CD4-positive, alpha-beta T cell treated with Interleukin-15 for 4 hours (primary cell): ENCODE results near the gene KIF9.
"Not testable (repeated sequence)": the region's sequence is repeated elsewhere in the genome, so short reads cannot be mapped to it uniquely, and the experiment has no call there.

ENCODE experiments used
- DNase-seq: peaks from one replicate; pipeline ENCODE4 v3.0.0-alpha.2; 2020; ENCODE audit warnings: low spot score

The KIF9 gene, protein sequence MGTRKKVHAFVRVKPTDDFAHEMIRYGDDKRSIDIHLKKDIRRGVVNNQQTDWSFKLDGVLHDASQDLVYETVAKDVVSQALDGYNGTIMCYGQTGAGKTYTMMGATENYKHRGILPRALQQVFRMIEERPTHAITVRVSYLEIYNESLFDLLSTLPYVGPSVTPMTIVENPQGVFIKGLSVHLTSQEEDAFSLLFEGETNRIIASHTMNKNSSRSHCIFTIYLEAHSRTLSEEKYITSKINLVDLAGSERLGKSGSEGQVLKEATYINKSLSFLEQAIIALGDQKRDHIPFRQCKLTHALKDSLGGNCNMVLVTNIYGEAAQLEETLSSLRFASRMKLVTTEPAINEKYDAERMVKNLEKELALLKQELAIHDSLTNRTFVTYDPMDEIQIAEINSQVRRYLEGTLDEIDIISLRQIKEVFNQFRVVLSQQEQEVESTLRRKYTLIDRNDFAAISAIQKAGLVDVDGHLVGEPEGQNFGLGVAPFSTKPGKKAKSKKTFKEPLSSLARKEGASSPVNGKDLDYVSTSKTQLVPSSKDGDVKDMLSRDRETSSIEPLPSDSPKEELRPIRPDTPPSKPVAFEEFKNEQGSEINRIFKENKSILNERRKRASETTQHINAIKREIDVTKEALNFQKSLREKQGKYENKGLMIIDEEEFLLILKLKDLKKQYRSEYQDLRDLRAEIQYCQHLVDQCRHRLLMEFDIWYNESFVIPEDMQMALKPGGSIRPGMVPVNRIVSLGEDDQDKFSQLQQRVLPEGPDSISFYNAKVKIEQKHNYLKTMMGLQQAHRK

DNA sequence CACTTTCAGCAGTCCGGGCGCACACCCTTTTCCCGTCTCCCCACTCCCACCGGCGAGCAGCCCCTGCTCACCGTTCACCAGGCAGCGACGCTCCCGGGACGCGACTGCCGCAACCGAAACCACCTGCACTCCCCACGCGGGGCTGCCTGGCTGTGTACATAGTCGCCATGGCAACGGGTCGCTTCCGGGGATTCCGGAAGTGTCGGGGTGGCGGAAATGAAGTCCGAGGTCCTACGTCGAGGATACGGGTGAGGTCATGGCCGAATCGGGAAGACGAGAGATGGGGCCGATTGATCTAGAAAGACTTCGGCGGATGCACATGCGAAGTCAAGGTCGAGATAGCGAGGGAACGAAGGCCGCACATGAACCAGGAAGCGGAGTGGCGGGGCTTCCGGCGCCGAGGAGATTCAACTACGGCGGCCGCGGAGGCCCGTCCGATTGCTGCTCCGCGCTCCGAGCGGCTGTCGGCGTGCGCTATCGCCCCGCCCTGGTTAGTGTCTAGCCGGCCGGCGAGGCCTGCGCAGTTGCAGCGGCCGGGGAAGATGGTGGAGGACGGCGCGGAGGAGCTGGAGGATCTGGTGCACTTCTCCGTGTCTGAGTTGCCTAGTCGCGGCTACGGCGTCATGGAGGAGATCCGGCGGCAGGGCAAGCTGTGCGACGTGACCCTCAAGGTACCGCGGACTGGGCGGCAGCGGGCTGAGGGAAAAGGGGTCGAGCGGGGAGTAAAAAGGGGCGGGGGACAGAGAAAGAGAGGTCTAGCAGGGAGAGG is at the start of gene KIF9, which contains the start of gene KLHL18:
Gene KIF9, minus strand, starts transcription at position 376 of the 769 bp plus-strand sequence. CDS start 5,425 bp downstream, outside the sequence.
Gene KLHL18, plus strand, starts transcription at position 521 of the 769 bp plus-strand sequence. Its CDS starts 22 bp downstream, at position 543.
- DNase-seq, result peak; percentile 97

- peak; percentile 55 for DNase-seq
These were observed 41.8 kb upstream of the KIF9 start for GRCh38 chr3:47324278-47324865.

DNA sequence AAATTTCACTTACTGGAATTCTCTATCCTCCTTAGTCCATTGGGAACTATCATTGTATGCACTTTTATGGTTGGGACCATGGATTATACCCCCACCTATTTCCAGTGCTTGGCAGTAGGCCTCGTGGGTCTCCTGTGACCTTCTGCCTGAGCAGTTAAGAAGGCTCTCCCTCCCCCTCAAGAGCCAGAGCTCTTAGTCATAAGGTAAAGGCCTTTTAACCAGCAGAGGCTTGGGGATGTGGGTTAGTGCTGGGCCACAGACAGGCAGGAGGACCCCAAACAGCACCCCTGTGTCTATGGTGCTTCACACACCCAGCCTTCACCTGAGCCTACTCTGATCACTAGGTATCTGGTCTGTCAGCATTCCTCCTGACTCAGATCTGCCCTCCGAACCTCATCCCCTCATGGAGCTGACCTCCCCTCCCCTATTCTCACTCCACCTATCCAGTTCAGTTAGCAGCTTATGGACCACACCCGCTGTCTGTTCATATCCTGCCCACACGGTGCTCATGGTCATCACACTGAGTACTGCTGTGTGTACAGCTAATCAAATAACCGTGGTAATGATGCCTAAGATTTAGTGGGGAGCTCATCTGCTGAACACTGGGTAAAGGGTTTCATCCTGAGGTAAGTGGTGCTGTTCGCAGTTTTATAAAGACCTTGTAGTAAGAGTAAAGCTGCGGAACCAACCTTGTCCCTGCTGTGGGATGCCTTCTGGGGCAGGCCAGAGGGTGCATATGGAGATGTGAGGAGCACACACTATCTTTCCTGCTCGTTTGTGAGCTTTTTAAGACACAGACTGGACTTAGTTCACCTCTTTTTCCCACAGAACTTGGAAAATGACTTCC is 41.1 kb upstream of the KIF9 start:
- no peak for DNase-seq

DNA sequence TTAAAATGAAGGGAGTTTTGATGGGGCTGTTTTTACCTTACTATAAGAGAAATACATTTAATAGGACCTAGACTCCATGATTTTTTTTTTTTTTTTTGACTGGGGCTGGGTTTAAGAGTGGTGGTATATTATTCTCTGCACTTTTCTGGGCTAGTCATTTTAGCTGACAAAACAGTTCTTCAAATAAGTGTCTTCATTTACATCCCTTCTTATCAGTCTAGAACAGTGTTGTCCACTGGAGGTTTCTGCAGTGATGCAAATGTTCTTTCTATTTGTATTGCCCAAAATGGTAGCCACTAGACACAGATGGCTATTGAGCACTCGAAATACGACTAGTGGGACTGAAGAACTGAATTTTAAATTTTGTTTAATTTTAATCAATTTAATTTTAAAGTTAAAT is 37.4 kb upstream of the KIF9 start:
- DNase-seq, result no peak

DNA sequence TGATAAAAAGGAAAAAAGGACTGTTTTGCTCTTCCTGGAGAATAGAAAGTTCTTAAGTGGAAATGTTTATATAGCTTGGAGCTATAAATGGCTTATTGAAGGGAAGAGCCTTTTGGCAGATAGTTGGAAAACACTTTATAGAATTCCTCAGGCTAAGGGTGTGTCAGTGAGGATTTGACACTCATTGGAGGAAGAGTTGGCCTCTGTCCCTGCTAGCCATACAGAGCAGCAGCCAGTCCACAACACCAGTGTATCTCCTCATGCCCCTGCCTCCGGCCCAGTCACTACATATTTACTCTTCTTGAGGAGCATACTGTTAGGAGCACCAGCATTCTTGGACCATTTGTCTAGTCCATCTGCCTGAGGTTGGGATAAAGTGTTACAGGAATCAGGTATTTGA is 36.3 kb upstream of the KIF9 start:
- no peak for DNase-seq

DNA sequence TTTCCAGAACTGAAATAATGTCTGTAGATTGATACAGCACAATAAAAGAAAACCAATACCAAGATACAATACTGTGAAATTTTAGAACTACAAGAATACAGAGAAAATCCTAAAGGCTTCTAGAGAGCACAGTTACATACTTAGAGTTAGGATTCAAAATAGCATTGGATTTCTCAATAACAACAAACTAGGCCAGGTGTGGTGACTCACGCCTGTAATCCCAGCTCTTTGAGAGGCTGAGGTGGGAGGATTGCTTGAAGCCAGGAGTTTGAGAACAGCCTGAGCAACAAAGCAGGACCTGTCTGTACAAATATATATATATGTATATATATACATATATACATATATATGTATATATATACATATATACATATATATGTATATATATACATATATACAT is 33.6 kb upstream of the KIF9 start:
- not testable (repeated sequence) for DNase-seq

DNA sequence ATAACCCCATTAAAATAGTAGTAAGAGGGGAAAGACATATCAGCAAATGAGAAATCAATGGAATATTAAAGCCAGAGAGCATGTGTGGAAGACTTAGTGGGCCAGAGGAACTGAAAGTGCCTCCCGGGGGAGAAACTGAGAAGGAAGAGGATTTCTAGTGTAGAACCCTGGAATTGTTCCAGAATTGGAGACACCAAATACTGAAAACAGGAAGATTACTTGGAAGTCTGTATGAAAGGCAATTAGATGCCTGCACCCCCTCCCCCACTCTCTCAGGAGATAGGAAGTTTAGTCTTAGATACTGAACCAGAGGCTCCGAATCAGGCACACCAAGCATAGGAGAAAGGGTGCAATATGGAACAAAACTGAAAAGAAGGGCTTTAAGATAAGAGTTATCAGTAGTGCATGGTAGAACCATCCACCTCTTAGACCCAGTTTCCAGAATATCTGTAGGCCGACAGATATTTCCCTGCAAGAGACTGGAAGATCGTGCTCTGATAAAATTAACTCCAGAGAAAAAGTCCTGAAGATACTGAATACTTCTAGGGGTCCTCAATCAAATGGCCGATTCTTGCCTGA is 32.6 kb upstream of the KIF9 start:
- DNase-seq, result no peak

GRCh38 chr3:47314056-47314764 is 31.6 kb upstream of the KIF9 start:
- no peak for DNase-seq

DNA sequence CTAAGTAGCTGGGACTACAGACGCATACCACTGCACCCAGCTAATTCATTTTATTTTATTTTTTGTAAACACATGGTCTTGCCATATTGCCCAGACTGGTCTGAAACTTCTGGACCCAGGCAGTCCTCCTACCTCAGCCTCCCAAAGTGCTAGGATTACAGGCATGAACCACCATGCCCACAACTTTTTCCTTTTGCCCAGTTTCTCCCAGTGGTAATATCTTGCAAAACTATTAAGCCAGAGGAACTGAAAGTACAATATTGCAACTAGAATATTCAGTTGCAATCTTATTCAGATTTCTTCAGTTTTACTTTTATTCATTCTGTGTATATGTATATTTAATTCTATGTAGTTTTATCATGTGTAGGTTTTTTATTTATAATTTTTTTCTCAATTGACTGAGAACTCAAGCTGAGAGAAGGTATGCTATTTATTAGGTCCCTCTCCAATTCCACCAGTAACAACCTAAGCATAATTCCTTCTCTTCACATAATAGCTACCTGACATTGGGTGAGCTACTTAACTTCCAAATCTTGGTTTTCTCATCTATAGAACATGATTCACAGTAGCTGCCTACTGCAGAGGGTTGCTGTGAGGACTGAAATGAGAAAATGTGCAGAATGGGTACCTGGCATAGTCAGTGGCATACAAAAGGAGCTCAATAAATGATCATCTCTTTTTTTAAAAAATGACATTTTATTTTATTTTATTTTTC is 30.9 kb upstream of the KIF9 start:
- DNase-seq, result no peak

GRCh38 chr3:47310391-47310790 is 27.8 kb upstream of the KIF9 start:
- DNase-seq, result no peak

DNA sequence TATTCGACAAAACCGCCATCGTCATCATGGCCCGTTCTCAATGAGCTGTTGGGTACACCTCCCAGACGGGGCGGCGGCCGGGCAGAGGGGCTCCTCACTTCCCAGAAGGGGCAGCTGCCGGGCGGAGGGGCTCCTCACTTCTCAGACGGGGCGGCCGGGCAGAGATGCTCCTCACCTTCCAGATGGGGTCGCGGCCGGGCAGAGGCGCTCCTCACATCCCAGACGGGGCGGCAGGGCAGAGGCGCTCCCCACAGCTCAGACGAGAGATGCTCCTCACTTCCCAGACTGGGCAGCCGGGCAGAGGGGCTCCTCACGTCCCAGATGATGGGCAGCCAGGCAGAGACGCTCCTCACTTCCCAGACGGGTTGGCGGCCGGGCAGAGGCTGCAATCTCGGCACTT is 26.6 kb upstream of the KIF9 start:
- DNase-seq, result not testable (repeated sequence)

DNA sequence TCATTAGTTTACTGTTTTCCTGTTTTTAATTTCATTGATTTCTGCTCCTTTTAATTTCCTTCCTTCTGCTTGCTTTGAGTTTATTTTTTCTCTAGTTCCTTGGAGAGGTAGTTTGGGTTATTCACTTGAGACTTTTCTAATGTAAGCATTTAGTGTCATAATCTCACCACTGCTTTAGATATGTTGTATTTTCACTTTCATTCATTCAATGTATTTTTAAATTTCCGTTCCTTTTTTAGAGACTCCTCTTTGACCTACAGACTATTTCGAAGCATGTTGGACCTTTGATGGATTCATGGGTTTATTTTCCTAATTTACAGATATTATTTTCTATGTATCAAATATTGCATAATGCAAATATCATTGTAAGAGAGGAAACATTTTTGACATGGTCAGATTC is 23.4 kb upstream of the KIF9 start:
- no peak for DNase-seq

GRCh38 chr3:47301456-47301855 is 18.9 kb upstream of the KIF9 start:
- no peak for DNase-seq

GRCh38 chr3:47299381-47300318 is 17.1 kb upstream of the KIF9 start:
- no peak for DNase-seq

GRCh38 chr3:47298439-47298838 is 15.8 kb upstream of the KIF9 start:
- no peak for DNase-seq

DNA sequence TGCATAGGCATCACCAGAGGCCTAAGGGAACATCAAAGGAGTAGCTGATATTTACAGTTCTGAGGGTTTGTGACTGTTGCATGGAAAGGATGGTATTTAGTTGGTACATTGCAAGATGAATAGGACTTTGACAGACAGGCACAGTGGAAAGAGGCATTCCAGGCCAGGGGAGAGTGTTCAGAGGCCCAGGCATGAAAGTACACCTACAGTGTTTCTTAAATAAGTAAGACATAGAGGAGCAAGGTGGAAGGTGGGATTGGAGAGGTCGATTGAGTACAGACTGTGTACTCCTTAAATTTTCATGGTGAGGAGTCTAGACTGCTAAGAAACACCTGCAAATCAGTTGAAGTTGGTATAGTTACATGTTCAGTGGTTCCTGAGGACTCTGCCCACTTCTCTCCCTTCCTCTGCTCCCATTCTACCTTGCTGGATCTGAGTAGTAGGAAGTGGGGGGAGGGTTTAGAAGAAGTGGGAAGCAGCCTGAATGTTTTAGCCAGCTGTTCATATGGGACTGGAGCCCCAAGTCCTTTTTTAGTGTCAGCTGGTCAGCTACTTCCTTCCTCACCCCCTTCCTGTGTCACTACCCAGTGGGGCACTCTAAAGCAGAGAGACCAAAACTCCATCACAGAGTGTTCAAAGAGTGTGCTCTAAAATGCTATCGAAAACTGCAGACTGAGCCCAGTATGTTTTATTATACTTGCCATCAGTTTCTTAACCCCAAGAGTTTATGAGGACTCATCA is 14.1 kb upstream of the KIF9 start:
- DNase-seq, result no peak

DNA sequence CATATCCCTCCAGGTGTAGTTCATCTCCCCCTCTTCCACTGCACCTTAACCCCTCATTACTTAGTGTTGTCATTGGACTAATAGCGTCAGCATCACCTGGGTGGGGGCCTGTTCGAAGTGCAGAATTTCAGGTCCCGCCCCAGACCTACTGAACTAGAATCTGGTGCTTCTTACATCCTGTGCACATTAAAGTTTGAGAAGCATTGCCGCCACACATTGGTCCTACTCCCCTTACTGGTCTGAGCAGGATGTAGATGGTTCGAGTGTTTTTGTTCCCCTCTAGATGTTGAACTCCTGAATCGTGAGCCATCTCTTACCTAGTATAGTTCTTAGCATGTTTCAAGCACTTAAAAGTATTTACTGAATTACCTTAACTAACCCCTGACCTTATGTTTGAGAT is 13.4 kb upstream of the KIF9 start:
- DNase-seq, result no peak

- DNase-seq, result no peak
These were observed 12.7 kb upstream of the KIF9 start for GRCh38 chr3:47295322-47295721.
